Mammary epithelial cell (primary cell): Measurements from ENCODE around the gene HBM.

Experiments used
- CTCF ChIP-seq, 2 donors: IDR thresholded peaks in 1 of 2; conservative IDR thresholded peaks in 1 of 2; 2 replicates each; pipeline ENCODE4 v1.5.1; 2011 to 2012; ENCODE audit warnings: inconsistent platforms in 2 of 2, low read length in 2 of 2, mild to moderate bottlenecking in 2 of 2, control low read depth in 1 of 2, low read depth in 1 of 2; ENCODE audit not compliant: insufficient read depth in 1 of 2; ENCODE audit errors: extremely low read depth in 1 of 2
- EZH2 ChIP-seq: IDR thresholded peaks from 2 replicates; pipeline ENCODE4 v1.6.1; 2012; ENCODE audit warnings: low read length, inconsistent platforms, borderline replicate concordance

- no peak for TF ChIP-seq CTCF (conservative IDR thresholded peaks at IDR 0.05 in 1 of 2, IDR thresholded peaks at IDR 0.05 in 1 of 2; ENCODE audit: extremely low read depth in 1 of 2, insufficient read depth in 1 of 2, low read depth in 1 of 2, low read length in 2 of 2)
- no peak for TF ChIP-seq EZH2
These were observed 35.1 kb upstream of the HBM start for GRCh38 chr16:130533-131173.
